ENCODE results near the gene CCND1.
"Not testable (repeated sequence)": the region's sequence is repeated elsewhere in the genome, so short reads cannot be mapped to it uniquely, and the experiment has no call there.

Gene CCND1

DNA sequence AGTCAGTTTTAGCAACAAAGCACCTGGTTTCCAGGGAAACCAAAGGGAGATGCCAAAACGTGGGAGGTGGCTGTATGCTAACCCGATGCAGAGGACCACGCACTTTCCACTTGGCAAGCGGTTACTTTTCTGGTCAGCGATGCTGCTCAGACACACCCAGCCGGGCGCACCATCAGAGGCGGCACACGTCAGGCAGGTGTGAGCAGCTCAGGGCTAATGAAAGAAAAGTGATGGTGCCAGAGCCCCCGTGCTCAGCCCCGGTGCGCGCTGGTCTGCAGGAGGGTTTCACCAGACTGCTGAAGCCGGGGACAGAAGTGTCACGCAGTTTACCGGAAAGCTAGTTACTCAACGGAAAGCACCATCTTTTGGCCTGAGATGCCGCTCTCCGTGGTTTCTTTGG, 28.5 kb downstream of the CCND1 start:
- DNase-seq = no peak

- DNase-seq = peak; percentile 66
Observed at GRCh38 chr11:69670158-69670845, 29.3 kb downstream of the CCND1 start.

DNA sequence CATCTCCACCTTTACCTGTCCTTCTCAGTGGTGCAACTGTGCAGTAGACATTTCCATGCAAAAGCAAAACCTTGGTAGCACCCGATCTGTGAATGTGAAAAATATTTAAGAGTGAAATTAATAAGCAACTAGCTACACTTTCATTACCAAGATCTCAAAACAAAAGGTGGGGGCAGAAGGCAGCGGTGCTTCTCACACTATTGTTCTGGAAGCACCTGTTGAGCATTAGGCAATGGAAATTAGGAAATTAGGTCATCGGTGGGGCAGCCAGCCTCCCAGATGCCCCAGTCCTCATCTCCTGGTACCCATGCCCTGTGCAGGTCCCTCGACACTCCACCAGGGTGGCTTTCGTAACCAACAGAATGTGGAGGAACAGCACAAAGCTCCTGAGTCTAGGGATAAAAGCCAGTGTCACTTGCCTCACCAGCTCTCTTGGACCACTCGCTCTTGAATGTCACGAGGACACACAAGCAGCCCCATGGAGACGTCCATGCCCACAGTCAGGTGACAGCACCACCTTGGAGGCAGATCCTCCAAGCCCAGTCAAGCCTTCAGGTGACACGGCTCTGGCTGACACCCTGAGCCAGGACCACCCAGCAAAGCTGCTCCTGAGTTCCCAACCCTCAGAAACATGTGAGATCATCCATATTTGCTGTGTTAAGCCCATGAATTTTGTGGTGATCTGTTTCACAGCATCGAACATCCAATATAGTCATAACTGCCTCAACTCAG, 30.9 kb downstream of the CCND1 start:
- DNase-seq = no peak

DNA sequence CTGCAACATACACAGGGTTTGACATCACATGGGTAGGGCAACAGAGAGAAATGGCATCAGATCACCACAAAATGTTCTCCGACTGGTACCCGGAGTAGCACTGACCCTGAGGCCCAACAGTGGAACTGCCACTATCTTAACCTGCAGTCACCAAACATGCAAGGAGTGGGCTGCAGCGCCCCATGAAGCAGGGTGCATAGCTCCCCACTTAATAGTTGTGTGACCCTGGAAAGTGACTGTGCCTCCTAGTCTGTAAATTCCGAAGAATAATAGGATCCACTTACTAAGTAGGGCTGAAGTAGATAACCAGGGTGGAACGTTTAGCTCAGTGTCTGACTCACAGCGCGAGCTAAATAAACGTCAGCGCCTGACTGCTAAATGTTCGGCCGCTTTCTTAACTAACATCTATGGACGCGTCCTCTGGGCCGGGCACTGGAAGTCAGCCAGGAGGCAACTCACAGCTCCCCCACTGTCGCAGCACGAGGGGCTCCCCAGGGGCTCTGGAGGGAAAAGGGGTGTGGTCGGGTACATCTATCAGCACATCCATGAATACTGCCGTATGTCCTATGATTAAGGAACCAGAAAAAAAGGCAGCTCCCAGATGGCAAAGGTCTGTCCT, 33.4 kb downstream of the CCND1 start:
- no peak for DNase-seq

GRCh38 chr11:69674886-69675714, 34.1 kb downstream of the CCND1 start, which contains the start of gene LTO1:
Gene LTO1, minus strand, starts transcription at chr11:69675353. Its CDS starts 114 bp downstream, at chr11:69675239.
- peak; percentile 97 for DNase-seq

DNA sequence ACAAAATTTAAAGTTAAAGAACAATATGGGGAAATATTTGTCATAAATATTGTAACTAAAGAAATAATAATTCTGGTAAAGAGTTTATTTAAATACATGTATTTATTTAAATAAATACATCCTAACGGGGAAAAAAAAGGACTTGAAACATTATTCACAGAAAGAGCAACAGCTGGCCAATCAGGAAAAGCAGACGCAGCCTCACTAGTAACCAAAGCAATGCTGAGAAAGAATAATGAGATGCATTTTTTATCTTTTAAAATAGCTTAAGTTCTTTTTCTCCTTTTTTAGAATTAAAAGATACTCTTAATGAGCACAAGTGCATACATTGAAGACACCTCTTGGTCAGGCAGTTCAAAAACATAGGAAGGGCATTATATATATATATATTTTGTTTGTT, 36.8 kb downstream of the CCND1 start:
- DNase-seq = no peak

DNA sequence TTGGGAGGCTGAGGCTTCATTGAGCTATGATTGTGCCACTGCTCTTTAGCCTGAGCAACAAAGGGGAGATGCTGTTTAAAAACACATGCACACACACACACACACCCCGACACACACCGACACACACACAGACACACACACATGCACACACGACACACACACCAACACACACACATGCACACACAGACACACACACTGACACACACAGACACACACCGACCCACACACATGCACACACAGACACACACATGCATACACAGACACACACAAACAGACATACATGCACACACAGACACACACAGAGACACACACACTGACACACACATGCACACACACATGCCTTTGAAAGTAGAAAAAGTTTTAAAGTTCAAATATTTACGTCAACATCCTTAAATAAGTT, 39.7 kb downstream of the CCND1 start:
- DNase-seq = no peak

DNA sequence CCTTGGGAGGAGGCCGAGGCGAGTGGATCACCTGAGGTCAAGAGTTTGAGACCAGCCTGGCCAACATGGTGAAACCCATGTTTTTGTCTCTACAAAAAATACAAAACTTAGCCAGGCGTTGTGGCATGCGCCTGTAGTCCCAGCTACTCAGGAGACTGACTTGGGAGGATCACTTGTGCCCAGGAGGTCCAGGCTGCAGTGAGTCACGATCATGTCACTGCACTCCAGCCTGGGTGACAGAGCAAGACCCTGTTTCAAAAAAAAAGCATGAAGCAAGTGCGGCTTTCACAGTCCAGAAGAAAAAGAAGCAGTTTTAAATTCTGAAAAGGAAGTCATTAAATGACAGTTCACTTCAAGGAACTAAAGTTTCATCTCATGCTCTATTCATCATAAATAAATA, 41.3 kb downstream of the CCND1 start:
- no peak for DNase-seq

GRCh38 chr11:69682681-69683326, 41.8 kb downstream of the CCND1 start:
- no peak for DNase-seq

DNA sequence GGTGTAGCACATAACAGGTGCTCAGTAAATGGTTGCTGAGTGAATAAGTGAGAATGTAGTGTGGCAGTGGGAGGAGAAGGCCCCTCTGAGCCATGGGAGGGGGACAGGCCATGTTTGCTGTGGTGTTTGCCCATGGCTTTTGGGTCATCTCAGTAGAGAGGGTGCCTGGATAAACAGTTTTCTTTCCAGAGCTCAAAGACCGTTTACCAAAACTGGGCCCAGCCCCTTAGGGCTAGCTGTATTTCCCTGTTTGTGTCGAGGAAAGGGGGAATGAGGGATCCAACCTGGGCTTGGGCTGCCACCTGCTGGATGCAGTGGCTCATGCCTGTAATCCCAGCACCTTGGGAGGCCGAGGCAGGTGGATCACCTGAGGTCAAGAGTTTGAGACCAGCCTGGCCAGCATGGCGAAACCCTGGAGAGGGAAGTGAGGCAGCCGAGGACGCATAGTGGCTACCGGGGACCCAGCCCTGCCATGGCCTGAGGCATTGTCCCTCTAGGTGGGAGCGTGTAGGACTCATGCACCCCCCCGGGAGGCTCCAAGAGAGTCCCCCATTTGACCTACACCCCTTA, 42.9 kb downstream of the CCND1 start:
- DNase-seq = no peak

DNA sequence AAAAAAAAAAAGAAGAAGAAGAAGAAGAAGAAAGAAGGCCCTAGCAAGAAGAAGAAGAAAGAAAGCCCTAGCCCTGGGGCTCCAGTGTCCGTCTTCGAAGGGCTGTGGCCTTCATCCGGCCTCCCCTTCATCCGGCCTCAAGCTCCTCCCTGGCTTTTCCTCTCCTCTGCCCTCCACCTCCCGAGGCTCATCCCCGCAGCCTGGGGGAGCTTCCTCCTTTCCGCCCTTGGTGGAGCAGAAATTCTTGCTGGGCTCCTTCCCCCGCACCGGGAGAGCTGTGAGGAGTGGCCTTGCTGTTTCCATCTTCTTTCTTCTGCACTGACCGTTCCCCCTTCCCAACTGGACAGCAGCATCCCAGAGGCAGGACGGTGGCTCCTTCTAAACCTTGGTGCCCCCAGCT, 43.7 kb downstream of the CCND1 start:
- no peak for DNase-seq

DNA sequence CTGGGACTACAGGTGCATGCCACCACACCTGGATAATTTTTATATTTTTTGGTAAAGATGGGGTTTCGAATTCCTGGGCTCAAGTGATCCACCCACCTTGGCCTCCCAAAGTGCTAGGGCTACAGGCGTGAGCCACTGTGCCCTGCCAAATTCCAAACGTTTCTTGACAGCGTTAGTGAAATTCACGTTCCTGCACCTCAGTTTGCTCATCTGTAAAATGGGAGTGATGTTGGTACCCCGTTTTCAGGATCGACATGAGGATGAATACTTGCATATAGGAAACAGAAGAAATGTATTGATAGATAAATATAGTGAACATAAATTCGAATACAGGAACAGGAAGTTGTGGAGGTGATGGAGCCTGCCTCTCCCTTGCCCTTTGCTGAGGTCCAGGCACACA, 44.4 kb downstream of the CCND1 start:
- no peak for DNase-seq

DNA sequence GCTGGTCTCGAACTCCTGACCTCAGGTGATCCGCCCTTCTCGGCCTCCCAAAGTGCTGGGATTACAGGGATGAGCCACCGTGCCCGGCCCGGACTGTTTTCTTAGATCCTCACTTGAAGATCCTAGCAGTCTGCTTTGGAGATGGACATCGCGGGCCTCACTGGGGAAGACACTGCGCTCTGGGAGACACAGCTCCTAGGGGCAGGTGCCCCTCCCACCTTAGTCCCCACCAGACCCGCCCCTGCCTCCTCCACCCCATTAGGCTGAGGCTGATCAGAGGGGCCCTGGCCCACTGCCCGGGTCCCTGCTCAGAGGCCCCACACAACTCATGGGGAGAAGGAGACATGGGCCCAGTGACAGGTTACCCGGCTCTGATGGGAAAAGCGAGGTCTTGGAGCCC, 45.5 kb downstream of the CCND1 start:
- no peak for DNase-seq

DNA sequence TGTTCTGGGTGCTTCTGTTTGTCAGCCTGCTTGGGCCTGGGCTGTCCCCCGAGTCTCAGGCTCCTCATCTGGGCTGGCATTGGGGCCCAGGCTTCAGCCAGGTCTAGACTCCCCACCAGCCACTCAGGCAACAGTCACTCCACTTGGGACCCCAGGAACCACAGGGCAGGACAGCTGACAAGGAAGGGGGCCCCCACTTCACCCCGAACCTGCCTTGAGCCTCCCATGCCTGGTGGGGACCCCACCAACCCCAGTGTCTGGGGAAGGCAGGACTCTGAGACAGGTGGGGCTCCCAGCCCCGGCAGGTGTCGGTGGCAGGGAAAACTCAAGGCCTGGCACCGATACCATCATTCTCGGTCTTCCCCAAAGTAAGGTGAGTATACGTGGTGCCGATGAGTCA, 45.9 kb downstream of the CCND1 start:
- no peak for DNase-seq

DNA sequence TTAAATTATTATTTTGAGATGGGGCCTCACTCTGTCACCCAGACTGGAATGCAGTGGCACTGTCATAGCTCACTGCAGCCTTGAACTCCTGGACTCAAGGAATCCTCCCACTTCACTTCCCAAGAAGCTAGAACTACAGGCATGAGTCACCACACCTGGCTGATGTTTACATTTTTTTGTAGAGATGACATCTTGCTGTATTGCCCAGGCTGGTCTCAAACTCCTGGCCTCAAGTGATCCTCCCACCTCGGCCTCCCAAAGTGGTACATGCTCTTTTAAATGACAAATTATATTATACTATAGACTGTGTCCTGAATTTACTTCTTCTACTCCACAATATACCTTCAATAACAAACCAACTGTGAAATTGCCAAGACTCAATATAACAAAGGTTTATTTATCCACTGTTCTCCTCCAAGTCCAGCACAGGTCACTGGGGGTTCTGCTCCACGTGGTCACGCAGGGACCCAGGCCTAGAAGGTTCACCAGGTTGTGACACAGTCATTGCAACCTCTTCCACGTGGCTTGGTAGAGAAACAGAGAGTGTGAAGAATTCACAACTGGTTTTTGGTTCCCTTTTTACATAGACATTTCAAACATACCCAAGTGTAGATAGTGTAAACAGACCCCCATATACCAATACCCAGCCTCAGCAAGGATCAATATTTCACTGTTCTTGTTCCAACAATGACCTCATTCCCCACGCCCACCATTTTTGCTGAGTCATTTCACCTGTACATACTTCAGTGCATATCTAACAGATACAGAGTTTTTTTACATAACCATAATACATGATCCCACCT, 47.2 kb downstream of the CCND1 start:
- not testable (repeated sequence) for DNase-seq

GRCh38 chr11:69689484-69690319, 48.7 kb downstream of the CCND1 start:
- no peak for DNase-seq

GRCh38 chr11:69691463-69691862, 50.5 kb downstream of the CCND1 start:
- no peak for DNase-seq

DNA sequence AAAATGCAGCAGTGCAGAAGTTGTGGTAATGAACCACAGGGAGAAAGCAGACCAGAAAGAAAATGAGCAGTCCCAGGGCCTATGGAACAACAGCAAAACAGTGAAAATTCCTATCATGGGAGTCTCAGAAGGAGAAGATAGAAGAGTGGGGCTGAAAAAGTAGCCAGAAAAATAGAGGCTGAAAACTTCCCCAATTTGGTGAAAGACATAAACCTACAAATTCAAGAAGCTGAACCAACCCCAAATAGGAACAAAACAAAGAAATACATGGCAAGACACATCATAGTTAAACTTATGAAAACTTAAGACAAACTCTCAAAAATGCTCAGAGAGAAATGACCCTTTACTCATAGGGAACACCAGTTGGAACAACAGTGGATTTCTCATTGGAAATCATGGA, 51.5 kb downstream of the CCND1 start:
- no peak for DNase-seq

DNA sequence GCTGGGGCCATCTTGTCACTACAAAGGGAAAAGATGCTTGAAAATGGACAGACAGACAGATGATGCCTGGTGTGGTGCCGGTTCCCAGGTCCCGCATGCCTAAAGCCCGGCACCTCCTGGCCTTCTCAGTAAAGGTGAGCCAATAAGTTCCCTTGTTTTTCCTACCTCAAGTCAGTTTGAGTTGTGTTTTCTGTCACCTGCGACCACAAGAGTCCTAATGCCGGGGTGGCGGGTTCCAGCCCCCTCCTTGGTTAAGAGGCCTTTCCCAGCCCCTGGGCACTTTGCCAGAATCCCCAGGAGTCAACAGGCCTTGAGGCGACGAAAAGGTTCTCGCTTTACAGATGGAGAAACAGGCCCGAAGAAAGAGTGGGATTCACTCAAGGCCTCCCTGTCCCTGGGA, 53.8 kb downstream of the CCND1 start:
- no peak for DNase-seq

- no peak for DNase-seq
Observed at GRCh38 chr11:69695581-69695980, 54.6 kb downstream of the CCND1 start.
